HG03175 (cell line): Measurements from ENCODE around the gene SLC12A4.

ENCODE experiments used
- ATAC-seq: cut with Tn5 transposase; IDR thresholded peaks from one replicate; pipeline ENCODE4 v1.9.1; 2021; ENCODE audit warnings: mild to moderate bottlenecking, moderate library complexity; ENCODE audit not compliant: unreplicated experiment

The SLC12A4 gene

GRCh38 chr16:67902831-67903230 is 65.6 kb downstream of the SLC12A4 start:
- ATAC-seq = no peak

GRCh38 chr16:67901734-67902133 is 66.7 kb downstream of the SLC12A4 start:
- ATAC-seq = no peak

- ATAC-seq = no peak
Measured at GRCh38 chr16:67897231-67897630, 71.2 kb downstream of the SLC12A4 start.

- ATAC-seq = no peak
Measured at GRCh38 chr16:67893743-67894399, 74.6 kb downstream of the SLC12A4 start.
